ENCODE data around the gene ATP2C2.

GRCh38 chr16:84367297-84367680 is 1.0 kb upstream of the ATP2C2 start:
- TF ChIP-seq CTCF (IDR thresholded peaks at IDR 0.05) (no peak), EP300 (IDR thresholded peaks at IDR 0.05) (no peak), POLR2AphosphoS5 (IDR thresholded peaks at IDR 0.05) (no peak)
